SK-N-MC (cell line): ENCODE measurements around the gene ABLIM1.

Experiments
- EZH2 ChIP-seq: fragments of 200-600 bp; sonication (generic); IDR thresholded peaks from one replicate; pipeline ENCODE4 v1.6.1; 2017; ENCODE audit warnings: antibody characterized with exemption
- FOXP2 ChIP-seq: optimal IDR thresholded peaks from 2 replicates; pipeline ENCODE3; 2011; ENCODE audit warnings: mild to moderate bottlenecking, moderate library complexity; ENCODE audit not compliant: insufficient read depth; ENCODE audit errors: extremely low read length, control extremely low read depth
- POLR2AphosphoS5 ChIP-seq: IDR thresholded peaks from 2 replicates; pipeline ENCODE4 v1.6.1; 2012; ENCODE audit warnings: mild to moderate bottlenecking, low read depth, low read length, borderline replicate concordance

GRCh38 chr10:114575417-114576131 is 82.5 kb downstream of the ABLIM1 start:
- no peak for TF ChIP-seq POLR2AphosphoS5
- no peak for TF ChIP-seq EZH2
- no peak for TF ChIP-seq FOXP2
